Measurements from ENCODE around the gene PI4KA.

Gene PI4KA

GRCh38 chr22:20814221-20814808, 44.3 kb downstream of the PI4KA start:
- DNase-seq, result no peak

DNA sequence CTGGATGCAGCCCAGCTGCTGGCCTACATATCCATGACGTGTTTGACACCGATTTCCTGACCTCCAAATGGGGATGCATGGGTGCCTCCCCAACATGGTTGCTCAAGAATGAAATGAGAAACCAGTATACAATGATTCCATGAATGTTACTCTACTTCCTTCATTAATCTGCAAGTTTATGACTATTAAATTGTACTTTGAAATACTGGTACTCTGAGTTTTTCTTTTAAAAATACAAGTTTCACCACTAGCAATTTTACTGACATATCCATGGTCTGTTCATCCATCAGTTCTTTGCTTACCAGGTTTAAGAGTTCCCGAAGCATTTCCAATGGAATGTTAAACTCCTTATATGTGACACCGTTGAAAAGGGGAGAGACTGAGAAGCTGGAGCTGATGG, 45.6 kb downstream of the PI4KA start:
- DNase-seq, result no peak

- no peak for DNase-seq
Observed at GRCh38 chr22:20811971-20812660, 46.5 kb downstream of the PI4KA start.

GRCh38 chr22:20811171-20811570, 47.4 kb downstream of the PI4KA start:
- no peak for DNase-seq

GRCh38 chr22:20810645-20811044, 48.0 kb downstream of the PI4KA start:
- DNase-seq, result no peak

- no peak for DNase-seq
Observed at GRCh38 chr22:20809538-20810185, 48.9 kb downstream of the PI4KA start.

- no peak for DNase-seq
Observed at GRCh38 chr22:20808844-20809243, 49.8 kb downstream of the PI4KA start.

DNA sequence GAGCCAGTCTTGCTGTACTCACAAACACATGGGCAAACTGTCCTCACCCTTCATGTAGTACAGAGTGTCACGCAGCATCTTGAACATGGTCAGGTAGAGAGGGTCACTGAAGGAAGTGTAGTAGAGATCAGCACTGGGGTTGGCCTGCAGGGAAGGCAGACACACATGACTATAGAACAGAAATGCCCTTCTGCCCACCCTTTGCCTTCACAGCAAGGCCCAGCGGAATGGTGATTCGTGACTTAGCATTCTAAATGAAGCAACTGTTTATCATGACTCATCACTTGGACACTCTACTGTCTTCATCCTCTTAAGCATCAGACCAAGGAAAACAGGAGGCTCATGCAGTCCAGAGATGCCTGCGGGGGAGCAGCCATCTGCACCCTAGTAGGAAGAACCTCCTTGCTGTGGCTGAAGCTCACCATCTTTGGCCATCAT, 51.3 kb downstream of the PI4KA start:
- no peak for DNase-seq

DNA sequence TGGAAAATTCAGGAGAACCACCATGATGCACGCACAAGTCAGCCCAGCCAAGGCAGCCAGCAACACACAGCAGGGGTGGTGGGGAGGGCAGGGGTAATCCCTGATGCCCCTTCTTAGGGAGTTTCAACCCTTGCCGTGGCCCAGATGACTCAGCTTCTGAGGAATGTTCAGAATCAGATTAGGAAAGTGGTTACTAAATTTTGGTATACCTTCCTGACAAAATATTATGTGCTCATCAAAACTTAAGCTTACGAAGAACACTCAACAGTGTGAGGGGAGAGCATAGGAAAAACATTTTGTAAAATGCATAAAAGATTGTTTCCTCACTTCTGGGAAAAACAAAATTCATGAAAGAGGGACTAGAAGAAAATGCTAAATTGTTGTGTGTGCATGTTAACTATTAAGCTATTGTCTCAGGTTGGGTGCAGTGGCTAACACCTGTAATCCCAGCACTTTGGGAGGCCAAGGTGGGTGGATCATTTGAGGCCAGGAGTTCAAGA, 52.6 kb downstream of the PI4KA start:
- DNase-seq, result no peak

DNA sequence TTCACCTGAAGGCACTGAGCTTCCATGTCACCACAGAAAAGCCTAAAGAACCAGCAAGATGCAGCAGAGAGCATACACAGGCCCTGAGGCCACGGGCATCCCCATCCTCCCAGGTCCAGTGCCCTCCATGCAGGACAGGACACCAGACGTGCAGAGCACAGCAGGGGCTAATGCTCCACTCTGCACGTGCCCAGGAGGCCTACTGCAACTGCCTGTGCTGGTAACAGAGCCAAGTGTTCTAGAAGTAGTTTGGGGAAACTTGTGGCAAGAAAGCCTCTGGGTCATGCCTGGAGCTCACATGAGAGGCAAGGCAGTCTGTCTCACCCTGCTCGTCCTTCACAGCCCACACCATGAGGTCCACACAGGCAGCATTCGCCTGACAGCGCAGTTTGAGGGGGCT, 54.0 kb downstream of the PI4KA start:
- no peak for DNase-seq

- DNase-seq, result no peak
Observed at GRCh38 chr22:20803696-20804324, 54.8 kb downstream of the PI4KA start.

DNA sequence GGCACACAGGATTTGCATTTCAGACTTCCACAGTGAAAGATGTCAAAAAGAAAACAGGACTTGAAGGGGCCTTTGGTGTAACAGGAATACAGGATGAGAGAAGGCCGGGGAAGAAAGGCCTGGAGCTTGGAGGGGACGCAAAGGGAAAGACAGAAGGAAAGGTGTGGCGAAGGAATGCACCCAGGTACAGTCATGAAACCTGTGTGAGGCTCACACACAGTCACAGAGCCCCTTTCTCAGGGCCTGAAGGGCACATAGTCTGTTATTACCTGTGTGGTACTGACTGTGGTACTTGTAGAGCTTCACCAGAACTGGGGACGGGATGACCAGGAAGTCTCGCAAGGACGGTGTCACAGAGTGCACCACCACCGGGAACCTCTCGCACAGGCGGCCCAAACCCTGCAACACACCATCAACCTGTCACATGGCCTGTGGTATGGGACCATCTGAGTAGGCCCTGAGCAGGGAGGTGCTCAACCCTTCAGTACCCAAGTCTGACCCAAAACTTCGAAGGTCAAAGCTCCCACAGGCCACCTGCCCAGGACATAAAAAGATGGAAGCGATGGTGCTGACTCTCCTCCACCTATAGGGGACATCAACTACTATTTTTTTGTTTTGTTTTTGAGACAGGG, 55.6 kb downstream of the PI4KA start:
- DNase-seq, result no peak

- no peak for DNase-seq
Observed at GRCh38 chr22:20802452-20802851, 56.2 kb downstream of the PI4KA start.

DNA sequence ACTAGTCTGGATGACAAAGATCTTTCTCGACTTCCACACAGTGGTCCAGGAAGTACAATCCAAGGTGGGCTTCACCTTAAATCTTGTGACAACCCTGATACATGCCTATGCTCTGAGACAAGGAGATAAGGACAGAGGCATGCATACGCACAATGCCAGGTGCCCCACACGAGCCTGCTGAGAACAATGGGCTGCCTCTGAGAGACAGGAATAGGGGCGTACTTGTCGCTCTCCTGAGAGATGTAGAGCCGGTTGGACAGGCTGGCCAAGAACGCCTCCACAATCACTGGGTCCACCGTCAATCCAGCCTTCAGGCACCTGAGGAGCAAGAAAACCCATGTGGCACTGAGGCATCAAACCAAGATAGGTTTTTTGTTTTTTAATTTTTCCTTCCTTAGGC, 59.2 kb downstream of the PI4KA start:
- DNase-seq, result no peak

DNA sequence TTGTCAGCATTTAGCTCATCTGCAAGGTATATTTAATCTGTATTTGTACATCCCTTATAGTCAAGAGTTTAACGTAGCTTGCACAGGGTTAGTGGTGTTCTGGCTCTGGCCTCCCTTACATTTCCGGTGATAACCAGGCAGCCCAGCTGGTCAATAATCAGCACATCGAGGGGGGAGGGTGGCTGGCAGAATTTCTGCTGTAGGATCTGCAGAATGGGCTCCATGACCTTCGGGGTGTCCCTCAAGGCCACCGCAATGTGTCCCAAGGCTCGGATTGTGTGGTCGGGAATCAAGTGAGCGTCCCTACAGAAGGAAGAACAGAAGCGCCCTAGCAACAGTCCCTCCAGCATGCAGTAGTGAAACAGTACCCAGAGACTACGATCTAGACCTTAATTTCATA, 59.6 kb downstream of the PI4KA start:
- DNase-seq, result no peak

- no peak for DNase-seq
Observed at GRCh38 chr22:20798218-20798617, 60.4 kb downstream of the PI4KA start.

DNA sequence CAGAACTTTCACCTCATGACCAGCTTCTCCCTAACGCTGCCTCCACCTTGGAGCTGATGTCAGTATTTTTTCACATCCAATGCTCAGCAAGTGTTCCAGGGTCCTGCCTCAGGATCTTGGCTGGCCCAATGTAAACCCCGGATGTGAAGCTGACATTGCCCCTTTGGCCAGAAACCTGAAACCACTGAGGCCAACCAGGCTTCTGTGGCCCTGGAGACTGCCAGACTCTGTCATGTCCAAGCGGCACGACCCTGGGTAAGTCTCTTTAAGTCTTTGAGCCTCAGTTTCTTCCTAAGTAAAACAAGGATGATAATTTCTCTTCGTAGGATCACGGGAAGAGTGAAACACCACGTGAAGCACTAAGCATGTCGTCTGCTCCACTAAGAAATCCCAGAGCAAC, 61.9 kb downstream of the PI4KA start:
- no peak for DNase-seq

DNA sequence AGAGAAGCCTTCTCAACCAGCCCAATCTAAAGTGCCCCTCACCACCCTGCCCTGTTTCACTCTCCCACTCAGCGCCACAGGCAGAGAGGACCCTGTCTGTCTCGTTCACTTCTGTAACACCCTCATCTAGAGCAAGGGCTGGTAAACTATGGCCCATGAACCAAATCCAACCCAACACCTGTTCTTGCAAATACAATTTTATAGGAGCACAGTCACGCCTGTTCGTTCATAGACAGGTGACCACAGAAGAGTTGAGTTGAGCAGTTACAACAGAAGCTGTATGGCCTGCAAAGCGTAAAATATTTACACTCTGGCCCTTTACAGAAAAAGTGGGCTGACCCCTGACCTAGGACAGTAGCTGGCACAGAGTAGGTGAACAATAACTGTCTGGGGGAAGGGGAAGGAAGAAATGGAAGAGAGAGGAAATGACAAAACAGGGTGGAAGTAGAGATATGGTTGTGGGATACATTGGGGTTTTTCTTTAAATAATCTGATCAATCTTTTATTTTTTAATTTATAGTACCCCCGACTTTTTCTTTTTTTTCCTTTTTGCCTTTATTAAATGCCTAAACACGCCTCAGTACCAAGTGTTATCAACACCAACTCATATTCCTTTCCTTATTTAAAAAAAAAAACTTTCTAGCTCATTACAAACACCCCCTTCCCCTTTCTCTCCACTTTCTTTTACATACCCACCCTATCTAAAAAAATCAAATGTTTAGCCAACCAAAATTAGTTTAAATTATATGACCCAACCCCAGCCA, 63.8 kb downstream of the PI4KA start:
- DNase-seq, result no peak

DNA sequence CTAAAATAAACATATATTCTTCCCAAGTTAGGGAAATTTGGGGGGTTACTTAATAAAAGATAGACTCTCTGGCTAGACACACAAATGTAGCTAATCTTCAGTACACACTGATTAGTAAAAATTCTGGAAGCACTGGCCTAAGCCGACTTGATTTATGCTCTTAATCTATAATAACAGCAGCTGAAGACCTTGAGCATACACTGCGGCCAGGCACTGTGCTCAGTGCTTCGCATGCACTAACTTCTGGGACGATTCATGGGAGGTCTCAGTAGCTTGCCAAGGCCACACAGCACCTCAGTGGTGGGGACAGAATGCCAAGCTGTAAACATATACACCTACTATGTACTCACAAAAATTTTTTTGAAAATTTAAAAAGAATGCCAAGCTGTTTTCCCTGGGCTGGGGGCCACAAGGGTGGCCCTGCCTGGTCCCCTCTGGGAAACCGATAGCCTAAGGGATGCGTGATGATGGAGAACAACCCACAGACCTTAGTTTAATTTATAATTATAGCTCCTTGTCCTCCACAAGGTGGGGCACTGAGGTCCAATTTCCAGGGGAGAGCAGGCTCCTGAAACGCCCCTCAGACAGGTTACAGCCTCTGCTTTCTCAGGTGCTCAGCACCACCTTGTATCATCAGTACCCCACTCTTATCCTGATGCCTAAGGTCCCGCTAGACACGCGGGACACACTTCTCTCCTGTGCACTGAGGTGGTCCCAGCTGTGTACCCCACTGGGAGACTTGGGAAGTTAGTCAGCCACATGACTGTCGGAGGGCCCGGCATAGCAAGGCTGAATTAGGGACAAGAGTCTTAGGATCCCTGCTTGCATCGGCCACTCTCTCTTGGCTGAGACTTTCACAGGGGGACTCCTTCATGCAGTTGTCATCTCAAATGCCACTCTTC, 64.6 kb downstream of the PI4KA start:
- DNase-seq, result no peak

- DNase-seq, result no peak
Observed at GRCh38 chr22:20792966-20793728, 65.5 kb downstream of the PI4KA start.
